ENCODE measurements around the gene EIF5. TPM values are rescaled to one million over a fixed set of nuclear protein-coding genes. Genes with fewer than 3 reads are reported as not detected.

Gene EIF5
- total RNA-seq, 1 donor from 2014 or later, result 274 TPM

- ChIA-PET POLR2A (interaction anchor here (0.6 to 1.1 kb wide), 2 partner anchors 43 to 1280 kb away, joined by 4 to 5 read pairs; no protein-coding TSS in a partner anchor), CTCF (interaction anchor here (1.4 kb wide), 1 partner anchor 14 kb away, joined by 4 read pairs; no protein-coding TSS in a partner anchor)
- no peak for DNase-seq
- H3K36me3 Mint-ChIP-seq (ENCODE audit: low read depth), result no peaks in the 10 kb centered on the region
- ATAC-seq (ENCODE audit: low read depth), result no peak
- TF ChIP-seq, protein P1, sequence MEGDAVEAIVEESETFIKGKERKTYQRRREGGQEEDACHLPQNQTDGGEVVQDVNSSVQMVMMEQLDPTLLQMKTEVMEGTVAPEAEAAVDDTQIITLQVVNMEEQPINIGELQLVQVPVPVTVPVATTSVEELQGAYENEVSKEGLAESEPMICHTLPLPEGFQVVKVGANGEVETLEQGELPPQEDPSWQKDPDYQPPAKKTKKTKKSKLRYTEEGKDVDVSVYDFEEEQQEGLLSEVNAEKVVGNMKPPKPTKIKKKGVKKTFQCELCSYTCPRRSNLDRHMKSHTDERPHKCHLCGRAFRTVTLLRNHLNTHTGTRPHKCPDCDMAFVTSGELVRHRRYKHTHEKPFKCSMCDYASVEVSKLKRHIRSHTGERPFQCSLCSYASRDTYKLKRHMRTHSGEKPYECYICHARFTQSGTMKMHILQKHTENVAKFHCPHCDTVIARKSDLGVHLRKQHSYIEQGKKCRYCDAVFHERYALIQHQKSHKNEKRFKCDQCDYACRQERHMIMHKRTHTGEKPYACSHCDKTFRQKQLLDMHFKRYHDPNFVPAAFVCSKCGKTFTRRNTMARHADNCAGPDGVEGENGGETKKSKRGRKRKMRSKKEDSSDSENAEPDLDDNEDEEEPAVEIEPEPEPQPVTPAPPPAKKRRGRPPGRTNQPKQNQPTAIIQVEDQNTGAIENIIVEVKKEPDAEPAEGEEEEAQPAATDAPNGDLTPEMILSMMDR (IDR thresholded peaks at IDR 0.05), result no peak
- no peaks in the 10 kb centered on the region for H3K9me3 Mint-ChIP-seq
- peaks cover 7% of the 10 kb centered on the region for H3K27me3 Mint-ChIP-seq
- no peak overlapping the region for H3K4me3 Mint-ChIP-seq
- H3K4me1 Mint-ChIP-seq, result no peaks in the 10 kb centered on the region
- intact Hi-C loops (cut with micrococcal nuclease), result no loop called here
- H3K27ac Mint-ChIP-seq, result no peak overlapping the region
Observed at GRCh38 chr14:103377522-103378037, 43.5 kb downstream of the EIF5 start.

DNA sequence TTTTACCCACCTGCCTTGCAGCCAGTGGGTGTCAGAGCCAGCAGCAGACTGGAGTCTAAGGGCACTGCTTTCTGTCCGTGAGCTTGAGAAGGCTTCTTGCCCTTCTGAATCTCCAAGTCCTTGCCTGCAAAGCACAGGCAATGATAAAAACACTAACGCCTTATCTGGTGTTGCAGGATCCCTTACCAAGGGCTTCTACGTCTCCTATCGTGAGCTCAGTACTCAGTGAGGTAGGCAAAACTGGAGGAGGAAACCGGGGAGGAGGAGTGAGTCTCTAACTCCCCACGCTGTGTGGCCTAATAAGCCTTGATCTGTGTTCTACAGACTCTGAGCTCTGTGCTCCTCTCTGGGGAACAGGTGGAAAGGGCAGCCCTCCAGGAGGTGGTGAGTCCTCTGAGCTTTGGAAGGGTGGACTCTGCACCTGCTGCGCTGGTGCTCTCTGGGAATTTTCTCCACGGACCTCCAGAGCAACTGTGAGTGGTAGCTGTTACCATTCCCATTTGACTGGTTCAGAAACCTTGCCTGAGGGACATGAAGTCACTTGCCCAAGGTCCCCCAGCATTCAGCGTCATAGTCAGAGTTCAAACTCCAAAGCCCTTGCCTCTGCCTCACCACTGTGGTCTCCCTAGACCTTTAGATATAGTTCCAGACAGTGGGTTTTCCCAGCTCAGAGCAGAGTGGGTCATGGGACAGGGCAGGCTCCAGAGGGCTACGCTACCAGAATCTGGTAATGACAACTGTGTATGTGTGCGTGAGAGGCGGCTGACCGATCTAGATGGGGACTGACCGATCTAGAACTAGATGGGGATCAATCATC, 44.2 kb downstream of the EIF5 start:
- CTCF ChIA-PET, result interaction anchor here (1.4 kb wide), 1 partner anchor 13 kb away, joined by 4 read pairs; no protein-coding TSS in a partner anchor
- POLR2A ChIA-PET, result interaction anchor here (0.6 to 1.1 kb wide), 2 partner anchors 43 to 1280 kb away, joined by 4 to 5 read pairs; no protein-coding TSS in a partner anchor
- intact Hi-C loops (cut with micrococcal nuclease), result no loop called here
- Mint-ChIP-seq H3K36me3 (ENCODE audit: low read depth) (no peaks in the 10 kb centered on the region), H3K27ac (no peak overlapping the region), H3K27me3 (peaks cover 7% of the 10 kb centered on the region), H3K4me1 (no peaks in the 10 kb centered on the region), H3K4me3 (no peak overlapping the region), H3K9me3 (no peaks in the 10 kb centered on the region)
- ATAC-seq (ENCODE audit: low read depth) (no peak), DNase-seq (no peak)
- TF ChIP-seq, protein P1 (IDR thresholded peaks at IDR 0.05), result no peak

DNA sequence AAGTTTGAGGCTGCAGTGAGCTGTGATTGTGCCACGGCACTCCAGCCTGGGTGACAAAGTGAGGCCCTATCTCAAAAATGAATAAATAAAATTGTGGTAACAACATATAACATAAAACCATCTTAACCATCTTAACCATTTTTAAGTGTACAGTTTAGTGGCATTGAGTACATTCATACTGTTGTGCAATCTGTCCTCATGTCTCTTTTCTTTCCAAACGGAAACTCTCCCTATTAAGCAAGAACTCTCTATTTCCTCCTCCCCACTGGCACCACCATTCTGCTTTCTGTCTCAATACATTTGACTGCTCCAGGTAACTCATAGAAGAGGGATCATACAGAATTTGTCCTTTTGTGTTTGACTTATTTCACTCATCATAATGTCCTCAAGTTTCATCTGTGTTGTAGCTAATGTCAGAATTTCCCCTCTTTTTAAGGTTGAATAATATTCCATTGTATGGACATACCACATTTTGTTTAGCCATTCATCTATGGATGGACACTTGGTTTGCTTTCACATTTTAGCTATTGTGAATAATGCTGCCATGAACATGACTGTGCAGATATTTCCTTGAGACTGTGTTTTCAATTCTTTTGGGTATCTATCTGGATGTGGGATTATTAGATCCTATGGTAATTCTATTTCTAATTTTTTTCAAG, 46.8 kb downstream of the EIF5 start:
- Mint-ChIP-seq H3K36me3 (ENCODE audit: low read depth) (peaks cover 1% of the 10 kb centered on the region), H3K27me3 (peaks cover 4% of the 10 kb centered on the region), H3K4me3 (no peak overlapping the region), H3K27ac (no peak overlapping the region), H3K9me3 (no peaks in the 10 kb centered on the region), H3K4me1 (peaks cover 12% of the 10 kb centered on the region)
- TF ChIP-seq, protein P1 (IDR thresholded peaks at IDR 0.05), result no peak
- ChIA-PET CTCF (interaction anchor here (2.6 kb wide), 1 partner anchor 10 kb away, joined by 12 read pairs; no protein-coding TSS in a partner anchor), POLR2A (no interaction called here)
- no peak for ATAC-seq (ENCODE audit: low read depth)
- no peak for DNase-seq
- intact Hi-C loops (cut with micrococcal nuclease), result no loop called here

- Mint-ChIP-seq H3K27me3 (peaks cover 4% of the 10 kb centered on the region), H3K4me1 (peaks cover 25% of the 10 kb centered on the region), H3K27ac (no peak overlapping the region), H3K9me3 (no peaks in the 10 kb centered on the region), H3K36me3 (ENCODE audit: low read depth) (peaks cover 7% of the 10 kb centered on the region), H3K4me3 (no peak overlapping the region)
- no peak for DNase-seq
- ChIA-PET POLR2A (interaction anchor here (2.6 kb wide), 1 partner anchor 48 kb away, joined by 8 read pairs; the partner anchor contains the start of gene EIF5), CTCF (interaction anchor here (2.6 kb wide), 1 partner anchor 8 kb away, joined by 12 read pairs; no protein-coding TSS in a partner anchor)
- intact Hi-C loops (cut with micrococcal nuclease), result no loop called here
- TF ChIP-seq, protein P1 (IDR thresholded peaks at IDR 0.05), result no peak
- ATAC-seq (ENCODE audit: low read depth), result no peak
Observed at GRCh38 chr14:103382376-103382775, 48.3 kb downstream of the EIF5 start.
